GM12865 (cell line): ENCODE measurements around the gene CCNL1.

Source experiments
- DNase-seq: peaks from one replicate; pipeline ENCODE4 v3.0.0; 2010; ENCODE audit warnings: low read depth
- H3K4me3 ChIP-seq: 2 replicates; pipeline ENCODE4 v1.5.1; 2011; ENCODE audit warnings: mild to moderate bottlenecking, low read depth, low read length, control low read depth
- CTCF ChIP-seq: IDR thresholded peaks from 2 replicates; pipeline ENCODE4 v1.5.1; 2011; ENCODE audit warnings: low read length, control low read depth, low read depth, inconsistent platforms; ENCODE audit not compliant: insufficient read depth; ENCODE audit errors: missing control alignments

Gene CCNL1

DNA sequence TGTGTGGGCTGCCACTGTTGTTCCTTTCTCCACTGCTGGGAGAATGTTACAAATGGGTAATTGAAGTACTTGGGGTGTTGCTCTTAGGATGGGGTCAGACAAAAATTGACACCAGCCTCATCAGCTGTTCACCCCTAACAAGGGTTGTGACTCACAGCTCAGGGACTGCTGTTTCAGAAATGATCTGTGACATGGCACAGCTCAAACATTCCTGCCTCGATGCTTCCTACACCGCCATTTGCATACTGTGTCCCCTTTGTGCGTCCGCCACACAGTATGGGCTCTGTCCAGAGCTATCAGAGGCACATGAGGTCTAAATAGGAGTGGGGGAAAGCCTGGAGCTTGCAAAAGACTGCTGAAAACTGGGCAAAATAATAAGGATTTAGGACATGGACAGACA is 43.9 kb downstream of the CCNL1 start:
- no peak overlapping the region for H3K4me3 ChIP-seq
- DNase-seq: no peak
- no peak for TF ChIP-seq CTCF

- no peak for TF ChIP-seq CTCF
- no peak for DNase-seq
- no peak overlapping the region for H3K4me3 ChIP-seq
These were observed 44.6 kb downstream of the CCNL1 start for GRCh38 chr3:157115069-157116006.

DNA sequence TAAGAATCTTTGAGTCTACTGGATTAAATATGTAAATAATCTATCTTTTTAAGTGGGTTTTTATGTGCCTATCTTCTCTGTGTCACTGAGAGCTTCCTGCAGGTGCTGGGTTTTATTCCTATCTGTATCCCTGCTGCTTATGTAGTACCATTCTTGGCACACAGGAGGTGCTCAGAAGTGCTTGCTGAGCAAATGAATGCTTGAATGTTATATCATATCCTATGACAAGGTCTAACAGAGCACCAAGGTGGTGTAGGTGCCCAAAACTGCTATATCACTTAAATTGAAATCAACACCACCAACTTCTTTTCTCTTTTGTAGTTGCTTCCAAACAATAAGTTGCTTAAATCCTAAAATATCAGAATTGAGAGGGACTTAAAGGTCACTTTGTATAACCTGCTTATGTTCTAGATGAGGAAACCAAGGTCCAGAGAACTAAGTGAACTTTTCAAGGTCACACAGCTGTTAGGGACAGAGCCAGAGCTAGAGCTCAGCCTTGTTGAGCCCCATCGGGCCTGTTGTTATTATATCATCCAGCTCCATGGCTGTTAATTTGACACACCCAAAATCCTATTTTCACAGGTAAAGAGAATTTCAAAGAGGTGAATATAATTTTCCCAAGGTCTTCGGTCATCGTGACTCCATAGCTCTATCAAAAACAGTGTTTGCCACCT is 46.0 kb downstream of the CCNL1 start:
- no peak overlapping the region for H3K4me3 ChIP-seq
- TF ChIP-seq CTCF: peak; percentile 7
- DNase-seq: no peak

DNA sequence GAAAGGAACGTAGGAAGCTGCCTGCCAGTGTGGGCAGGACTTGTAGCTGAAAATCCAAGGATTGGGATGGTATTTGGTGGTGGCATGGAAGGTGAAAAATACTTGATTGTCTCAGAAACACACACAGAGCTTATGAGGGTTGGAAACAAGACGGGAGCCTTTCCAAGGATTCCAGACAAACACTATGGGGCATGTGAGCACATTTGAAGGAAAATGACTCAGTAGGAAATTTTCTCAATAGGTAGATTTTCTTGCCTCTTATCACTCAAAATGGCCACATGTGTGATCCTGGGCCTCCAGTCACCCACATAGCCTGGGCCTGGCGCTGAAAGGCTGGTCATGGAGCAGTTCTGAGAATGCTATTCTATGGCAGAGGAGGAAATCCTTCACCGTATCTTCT is 47.4 kb downstream of the CCNL1 start:
- no peak for DNase-seq
- no peak overlapping the region for H3K4me3 ChIP-seq
- no peak for TF ChIP-seq CTCF

GRCh38 chr3:157111518-157111917 is 48.4 kb downstream of the CCNL1 start:
- TF ChIP-seq CTCF: no peak
- H3K4me3 ChIP-seq: no peak overlapping the region
- DNase-seq: no peak

- TF ChIP-seq CTCF: no peak
- no peak for DNase-seq
- H3K4me3 ChIP-seq: no peak overlapping the region
These were observed 49.1 kb downstream of the CCNL1 start for GRCh38 chr3:157110761-157111278.
